ENCODE measurements around the gene ARHGAP24.

- TF ChIP-seq HDGF (IDR thresholded peaks at IDR 0.05; ENCODE audit: borderline replicate concordance): no peak
- no peak for TF ChIP-seq SP1 (IDR thresholded peaks at IDR 0.05)
- no peak for TF ChIP-seq ZNF384 (IDR thresholded peaks at IDR 0.05)
- TF ChIP-seq FOXK2 (IDR thresholded peaks at IDR 0.05): no peak
- TF ChIP-seq PKNOX1 (IDR thresholded peaks at IDR 0.05): no peak
- no peak for TF ChIP-seq BHLHE40 (IDR thresholded peaks at IDR 0.05; ENCODE audit: borderline replicate concordance)
- no peak for TF ChIP-seq FOXA1 (IDR thresholded peaks at IDR 0.05)
- no peak for TF ChIP-seq ELF4 (IDR thresholded peaks at IDR 0.05)
- no peak for TF ChIP-seq LEF1 (IDR thresholded peaks at IDR 0.05; ENCODE audit: borderline replicate concordance)
These were observed 426.6 kb downstream of the ARHGAP24 start for GRCh38 chr4:85901500-85901899.
